RWPE2 (cell line): Measurements from ENCODE around the gene BOD1L1.

ENCODE experiments used
- ATAC-seq: fragments of 200-7000 bp; cut with Tn5 transposase; 3 replicates; pipeline ENCODE4 v1.9.1; 2021; ENCODE audit warnings: low read depth
- DNase-seq: peaks from one replicate; pipeline ENCODE4 v3.0.0-alpha.2; 2020; ENCODE audit warnings: low spot score
- H3K27ac ChIP-seq: fragments of 450-650 bp; 2 replicates; pipeline ENCODE4 v1.5.1; 2017; ENCODE audit warnings: mild to moderate bottlenecking; ENCODE audit not compliant: poor library complexity, severe bottlenecking
- H3K27me3 ChIP-seq: fragments of 250-450 bp; sonication (Bioruptor Pico); 2 replicates; pipeline ENCODE4 v1.5.1; 2021; ENCODE audit warnings: mild to moderate bottlenecking, moderate library complexity; ENCODE audit not compliant: insufficient read depth, poor library complexity, severe bottlenecking
- H3K36me3 ChIP-seq: fragments of 250-450 bp; sonication (Bioruptor Pico); 2 replicates; pipeline ENCODE4 v1.5.1; 2020; ENCODE audit warnings: low read depth, mild to moderate bottlenecking, moderate library complexity
- H3K4me1 ChIP-seq: fragments of 250-450 bp; sonication (Bioruptor Pico); 2 replicates; pipeline ENCODE4 v1.5.1; 2021; ENCODE audit warnings: mild to moderate bottlenecking, moderate library complexity; ENCODE audit not compliant: insufficient read depth, poor library complexity, severe bottlenecking
- H3K4me3 ChIP-seq: fragments of 250-450 bp; sonication (Bioruptor Pico); 2 replicates; pipeline ENCODE4 v1.5.1; 2021; ENCODE audit warnings: mild to moderate bottlenecking, moderate library complexity; ENCODE audit not compliant: severe bottlenecking
- H3K9me3 ChIP-seq: fragments of 250-450 bp; sonication (Bioruptor Pico); 2 replicates; pipeline ENCODE4 v1.5.1; 2021; ENCODE audit warnings: mild to moderate bottlenecking, moderate library complexity; ENCODE audit not compliant: severe bottlenecking
- CTCF ChIP-seq: fragments of 450-650 bp; IDR thresholded peaks from one replicate; pipeline ENCODE4 v1.5.1; 2017; ENCODE audit warnings: mild to moderate bottlenecking, moderate library complexity; ENCODE audit not compliant: poor library complexity, severe bottlenecking

The BOD1L1 gene

GRCh38 chr4:13626492-13627177, 890 bp downstream of the BOD1L1 start:
- DNase-seq, result no peak
- ATAC-seq, result peak; percentile 7; the same call in 2 of the 3 replicates
- Histone ChIP-seq H3K4me1 (peaks cover 11% of the 10 kb centered on the region), H3K9me3 (no peaks in the 10 kb centered on the region), H3K27me3 (no peaks in the 10 kb centered on the region), H3K36me3 (peaks cover 10% of the 10 kb centered on the region; the same call in 1 of the 2 replicates), H3K27ac (peak overlapping the region; percentile 53), H3K4me3 (peak overlapping the region; percentile 70)
- no peak for TF ChIP-seq CTCF

- Histone ChIP-seq H3K4me3 (no peak overlapping the region), H3K9me3 (no peaks in the 10 kb centered on the region), H3K27ac (no peak overlapping the region), H3K27me3 (no peaks in the 10 kb centered on the region), H3K36me3 (peaks cover 70% of the 10 kb centered on the region), H3K4me1 (no peaks in the 10 kb centered on the region)
- TF ChIP-seq CTCF, result no peak
- ATAC-seq, result no peak
- DNase-seq, result no peak
Measured at GRCh38 chr4:13618212-13618806, 9.2 kb downstream of the BOD1L1 start.

- peaks cover 76% of the 10 kb centered on the region for H3K36me3 ChIP-seq
- H3K9me3 ChIP-seq, result no peaks in the 10 kb centered on the region
- ATAC-seq (no peak), DNase-seq (no peak)
- no peak overlapping the region for H3K27ac ChIP-seq
- H3K4me1 ChIP-seq, result no peaks in the 10 kb centered on the region
- no peak overlapping the region for H3K4me3 ChIP-seq
- no peak for TF ChIP-seq CTCF
- no peaks in the 10 kb centered on the region for H3K27me3 ChIP-seq
Measured at GRCh38 chr4:13617801-13618200, 9.7 kb downstream of the BOD1L1 start.

- DNase-seq (no peak), ATAC-seq (no peak)
- no peaks in the 10 kb centered on the region for H3K9me3 ChIP-seq
- peaks cover 88% of the 10 kb centered on the region for H3K36me3 ChIP-seq
- no peaks in the 10 kb centered on the region for H3K4me1 ChIP-seq
- H3K4me3 ChIP-seq, result no peak overlapping the region
- no peaks in the 10 kb centered on the region for H3K27me3 ChIP-seq
- no peak for TF ChIP-seq CTCF
- no peak overlapping the region for H3K27ac ChIP-seq
Measured at GRCh38 chr4:13616597-13616996, 10.9 kb downstream of the BOD1L1 start.

GRCh38 chr4:13615161-13615560, 12.4 kb downstream of the BOD1L1 start:
- DNase-seq, result no peak
- TF ChIP-seq CTCF, result no peak
- no peak overlapping the region for H3K27ac ChIP-seq
- H3K9me3 ChIP-seq, result no peaks in the 10 kb centered on the region
- H3K4me3 ChIP-seq, result no peak overlapping the region
- H3K36me3 ChIP-seq, result peaks cover 97% of the 10 kb centered on the region
- no peaks in the 10 kb centered on the region for H3K4me1 ChIP-seq
- no peaks in the 10 kb centered on the region for H3K27me3 ChIP-seq
- no peak for ATAC-seq
